ENCODE results near the gene FRMD4A.

DNA sequence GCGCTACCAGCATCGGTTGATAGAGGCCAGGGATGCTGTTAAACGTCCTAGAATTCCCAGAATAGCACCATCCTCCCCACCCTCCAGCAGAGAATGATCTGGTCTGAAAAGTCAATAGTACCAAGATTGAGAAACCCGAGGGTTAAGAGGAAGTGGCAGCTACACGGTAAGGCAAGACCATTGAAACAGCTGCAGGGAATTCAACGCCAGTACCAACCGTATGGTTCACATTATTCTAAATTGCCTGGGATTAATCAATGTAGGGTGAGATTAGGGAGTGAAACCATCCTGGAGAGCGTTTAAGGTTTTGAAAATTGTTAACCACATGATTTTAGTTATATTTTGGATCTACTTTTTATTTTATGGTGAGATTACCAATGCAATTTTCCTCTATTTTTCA is 391.8 kb downstream of the FRMD4A start:
- TF ChIP-seq POLR2A (IDR thresholded peaks at IDR 0.05) = no peak
- TF ChIP-seq, protein P1, sequence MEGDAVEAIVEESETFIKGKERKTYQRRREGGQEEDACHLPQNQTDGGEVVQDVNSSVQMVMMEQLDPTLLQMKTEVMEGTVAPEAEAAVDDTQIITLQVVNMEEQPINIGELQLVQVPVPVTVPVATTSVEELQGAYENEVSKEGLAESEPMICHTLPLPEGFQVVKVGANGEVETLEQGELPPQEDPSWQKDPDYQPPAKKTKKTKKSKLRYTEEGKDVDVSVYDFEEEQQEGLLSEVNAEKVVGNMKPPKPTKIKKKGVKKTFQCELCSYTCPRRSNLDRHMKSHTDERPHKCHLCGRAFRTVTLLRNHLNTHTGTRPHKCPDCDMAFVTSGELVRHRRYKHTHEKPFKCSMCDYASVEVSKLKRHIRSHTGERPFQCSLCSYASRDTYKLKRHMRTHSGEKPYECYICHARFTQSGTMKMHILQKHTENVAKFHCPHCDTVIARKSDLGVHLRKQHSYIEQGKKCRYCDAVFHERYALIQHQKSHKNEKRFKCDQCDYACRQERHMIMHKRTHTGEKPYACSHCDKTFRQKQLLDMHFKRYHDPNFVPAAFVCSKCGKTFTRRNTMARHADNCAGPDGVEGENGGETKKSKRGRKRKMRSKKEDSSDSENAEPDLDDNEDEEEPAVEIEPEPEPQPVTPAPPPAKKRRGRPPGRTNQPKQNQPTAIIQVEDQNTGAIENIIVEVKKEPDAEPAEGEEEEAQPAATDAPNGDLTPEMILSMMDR (IDR thresholded peaks at IDR 0.05 in 4 of 5, conservative IDR thresholded peaks at IDR 0.05 in 1 of 5) = no peak
